Left ventricle myocardium inferior (tissue), 1 donor: Measurements from ENCODE around the gene ADCY3. TPM values are rescaled to one million over a fixed set of nuclear protein-coding genes. Genes with fewer than 3 reads are reported as not detected.
"Not testable (repeated sequence)": the region's sequence is repeated elsewhere in the genome, so short reads cannot be mapped to it uniquely, and the experiment has no call there.

Experiments
- DNase-seq: peaks from one replicate; pipeline ENCODE4 v3.0.0-alpha.2; 2020
- H3K27ac ChIP-seq: fragments of 200-600 bp; replicated peaks from 2 replicates; pipeline ENCODE4 v1.8.0; 2021
- H3K27me3 ChIP-seq: fragments of 200-600 bp; 2 replicates; pipeline ENCODE4 v1.8.0; 2021; ENCODE audit warnings: low read depth
- H3K36me3 ChIP-seq: fragments of 200-600 bp; 2 replicates; pipeline ENCODE4 v1.8.0; 2021
- H3K4me1 ChIP-seq: fragments of 200-600 bp; 2 replicates; pipeline ENCODE4 v1.8.0; 2021
- H3K4me3 ChIP-seq: fragments of 200-600 bp; 2 replicates; pipeline ENCODE4 v1.8.0; 2021; ENCODE audit warnings: mild to moderate bottlenecking, moderate library complexity
- H3K9me3 ChIP-seq: fragments of 200-600 bp; replicated peaks from 2 replicates; pipeline ENCODE4 v1.8.0; 2021
- CTCF ChIP-seq: fragments of 200-600 bp; IDR thresholded peaks from 2 replicates; pipeline ENCODE4 v1.8.0; 2021; ENCODE audit warnings: antibody characterized with exemption, mild to moderate bottlenecking, borderline replicate concordance
- intact Hi-C: fragments of 100-400 bp; cut with micrococcal nuclease; formaldehyde crosslinking; loops from one replicate; pipeline ENCODE4 v1.11.0; 2022
- total RNA-seq: library from RNA; stranded (reverse); fragmentation: NEBNext Ultra II Directional; extraction: Animal tissue kit (Norgen Biotek cat#: 25700); gene quantifications from one replicate; pipeline ENCODE4 v1.2.1, GENCODE V29; 2021
- donor health status: DM: no; HTN: yes; CAD: no; lungs with severe emphysema.

ADCY3 gene
- total RNA-seq, 1 donor from 2014 or later, result 12.8 TPM

GRCh38 chr2:24815171-24815570 lies 104.9 kb downstream of the ADCY3 start:
- Histone ChIP-seq H3K4me3 (no peak overlapping the region), H3K9me3 (no peaks in the 10 kb centered on the region), H3K36me3 (peaks cover 10% of the 10 kb centered on the region), H3K4me1 (peaks cover 11% of the 10 kb centered on the region), H3K27ac (no peak overlapping the region), H3K27me3 (no peaks in the 10 kb centered on the region)
- no peak for TF ChIP-seq CTCF
- intact Hi-C loops, result no loop called here
- DNase-seq, result no peak

- Histone ChIP-seq H3K9me3 (no peaks in the 10 kb centered on the region), H3K27ac (no peak overlapping the region), H3K4me3 (no peak overlapping the region), H3K36me3 (peaks cover 3% of the 10 kb centered on the region), H3K4me1 (peaks cover 11% of the 10 kb centered on the region), H3K27me3 (no peaks in the 10 kb centered on the region)
- intact Hi-C loops, result no loop called here
- DNase-seq, result no peak
- no peak for TF ChIP-seq CTCF
Measured at GRCh38 chr2:24814516-24814915, 105.5 kb downstream of the ADCY3 start.

GRCh38 chr2:24813691-24814137 lies 106.3 kb downstream of the ADCY3 start:
- Histone ChIP-seq H3K4me1 (peaks cover 4% of the 10 kb centered on the region), H3K27ac (no peak overlapping the region), H3K4me3 (no peak overlapping the region), H3K27me3 (no peaks in the 10 kb centered on the region), H3K36me3 (no peaks in the 10 kb centered on the region), H3K9me3 (no peaks in the 10 kb centered on the region)
- intact Hi-C loops, result no loop called here
- no peak for TF ChIP-seq CTCF
- DNase-seq, result no peak

GRCh38 chr2:24809316-24810007 lies 110.6 kb downstream of the ADCY3 start:
- H3K36me3 ChIP-seq, result peaks cover 12% of the 10 kb centered on the region
- H3K9me3 ChIP-seq, result peaks cover 14% of the 10 kb centered on the region
- intact Hi-C loops, result no loop called here
- no peak overlapping the region for H3K27ac ChIP-seq
- no peaks in the 10 kb centered on the region for H3K4me1 ChIP-seq
- no peaks in the 10 kb centered on the region for H3K27me3 ChIP-seq
- no peak for DNase-seq
- TF ChIP-seq CTCF, result no peak
- no peak overlapping the region for H3K4me3 ChIP-seq

- H3K9me3 ChIP-seq, result peaks cover 16% of the 10 kb centered on the region
- no peak for DNase-seq
- H3K36me3 ChIP-seq, result peaks cover 12% of the 10 kb centered on the region
- no peak for TF ChIP-seq CTCF
- H3K4me1 ChIP-seq, result no peaks in the 10 kb centered on the region
- intact Hi-C loops, result no loop called here
- H3K4me3 ChIP-seq, result no peak overlapping the region
- H3K27ac ChIP-seq, result no peak overlapping the region
- no peaks in the 10 kb centered on the region for H3K27me3 ChIP-seq
Measured at GRCh38 chr2:24806661-24807036, 113.4 kb downstream of the ADCY3 start.

- H3K27ac ChIP-seq, H3K4me1 ChIP-seq, H3K27me3 ChIP-seq, intact Hi-C loops, H3K4me3 ChIP-seq, DNase-seq: not testable (repeated sequence)
- H3K9me3 ChIP-seq, result peaks cover 18% of the 10 kb centered on the region
- H3K36me3 ChIP-seq, result peaks cover 12% of the 10 kb centered on the region
Measured at GRCh38 chr2:24805811-24806660, 114.0 kb downstream of the ADCY3 start.

- H3K36me3 ChIP-seq, intact Hi-C loops, H3K4me1 ChIP-seq, DNase-seq, H3K27me3 ChIP-seq, H3K27ac ChIP-seq, H3K4me3 ChIP-seq, H3K9me3 ChIP-seq: not testable (repeated sequence)
Measured at GRCh38 chr2:24800487-24800886, 119.5 kb downstream of the ADCY3 start.
